Tibial artery (tissue), 4 donors: ENCODE measurements around the gene SP110.

ENCODE experiments used
- DNase-seq, 2 donors: peaks; one replicate each; pipeline ENCODE4 v3.0.0-alpha.2; 2019
- H3K27ac ChIP-seq, 2 donors: fragments of 200-600 bp; sonication (generic) in 1 of 2; 1 replicate in 1 of 2; 2 replicates in 1 of 2; pipeline ENCODE4 v1.5.1; 2018 to 2019; ENCODE audit warnings: mild to moderate bottlenecking in 1 of 2
- H3K27me3 ChIP-seq, 2 donors: fragments of 200-600 bp; sonication (generic) in 1 of 2; one replicate each; pipeline versions ENCODE4 v1.5.1 to v1.6.0; 2016 to 2019
- H3K36me3 ChIP-seq, 3 donors: fragments of 200-600 bp; sonication (generic) in 2 of 3; one replicate each; pipeline ENCODE4 v1.5.1; 2016 to 2019; ENCODE audit warnings: mild to moderate bottlenecking in 2 of 3
- H3K4me1 ChIP-seq, 4 donors: fragments of 200-600 bp; sonication (generic) in 2 of 4; 1 replicate in 3 of 4; 2 replicates in 1 of 4; pipeline ENCODE4 v1.5.1; 2016 to 2019
- H3K4me3 ChIP-seq, 2 donors: fragments of 200-600 bp; sonication (generic) in 1 of 2; 1 replicate in 1 of 2; 2 replicates in 1 of 2; pipeline ENCODE4 v1.5.1; 2018 to 2019; ENCODE audit warnings: mild to moderate bottlenecking in 2 of 2
- H3K9me3 ChIP-seq, 3 donors: fragments of 200-600 bp; sonication (generic) in 1 of 3; one replicate each; pipeline ENCODE4 v1.5.1; 2016 to 2019
- intact Hi-C: fragments of 100-400 bp; cut with DNase I; formaldehyde crosslinking; loops from one replicate; pipeline ENCODE4 v1.15.0; 2023; ENCODE audit warnings: low total_unique reads
- TF ChIP-seq, protein P1 (sequence below), 2 experiments: fragments of 200-600 bp in 1 of 2; fragments of 450-650 bp in 1 of 2; IDR thresholded peaks; one replicate each; pipeline ENCODE4 v1.5.1; 2017 to 2019; ENCODE audit warnings: antibody characterized with exemption in 2 of 2, mild to moderate bottlenecking in 1 of 2, moderate library complexity in 1 of 2

Gene SP110

GRCh38 chr2:230262246-230262645 is 42.5 kb upstream of the SP110 start:
- Histone ChIP-seq H3K27ac (no peak overlapping the region), H3K4me1 (no peaks in the 10 kb centered on the region), H3K9me3 (no peaks in the 10 kb centered on the region), H3K36me3 (no peaks in the 10 kb centered on the region), H3K4me3 (no peak overlapping the region), H3K27me3 (no peaks in the 10 kb centered on the region)
- TF ChIP-seq, protein P1, sequence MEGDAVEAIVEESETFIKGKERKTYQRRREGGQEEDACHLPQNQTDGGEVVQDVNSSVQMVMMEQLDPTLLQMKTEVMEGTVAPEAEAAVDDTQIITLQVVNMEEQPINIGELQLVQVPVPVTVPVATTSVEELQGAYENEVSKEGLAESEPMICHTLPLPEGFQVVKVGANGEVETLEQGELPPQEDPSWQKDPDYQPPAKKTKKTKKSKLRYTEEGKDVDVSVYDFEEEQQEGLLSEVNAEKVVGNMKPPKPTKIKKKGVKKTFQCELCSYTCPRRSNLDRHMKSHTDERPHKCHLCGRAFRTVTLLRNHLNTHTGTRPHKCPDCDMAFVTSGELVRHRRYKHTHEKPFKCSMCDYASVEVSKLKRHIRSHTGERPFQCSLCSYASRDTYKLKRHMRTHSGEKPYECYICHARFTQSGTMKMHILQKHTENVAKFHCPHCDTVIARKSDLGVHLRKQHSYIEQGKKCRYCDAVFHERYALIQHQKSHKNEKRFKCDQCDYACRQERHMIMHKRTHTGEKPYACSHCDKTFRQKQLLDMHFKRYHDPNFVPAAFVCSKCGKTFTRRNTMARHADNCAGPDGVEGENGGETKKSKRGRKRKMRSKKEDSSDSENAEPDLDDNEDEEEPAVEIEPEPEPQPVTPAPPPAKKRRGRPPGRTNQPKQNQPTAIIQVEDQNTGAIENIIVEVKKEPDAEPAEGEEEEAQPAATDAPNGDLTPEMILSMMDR (IDR thresholded peaks at IDR 0.05), result no peak
- no peak for DNase-seq
- intact Hi-C loops, result no loop called here

- intact Hi-C loops, result no loop called here
- H3K27ac ChIP-seq, result no peak overlapping the region
- TF ChIP-seq, protein P1 (IDR thresholded peaks at IDR 0.05), result no peak
Measured at GRCh38 chr2:230258483-230258882, 38.7 kb upstream of the SP110 start.

GRCh38 chr2:230256733-230257332 is 37.0 kb upstream of the SP110 start:
- Histone ChIP-seq H3K27ac (no peak overlapping the region), H3K9me3 (no peaks in the 10 kb centered on the region), H3K27me3 (no peaks in the 10 kb centered on the region), H3K4me1 (no peaks in the 10 kb centered on the region), H3K36me3 (no peaks in the 10 kb centered on the region), H3K4me3 (no peak overlapping the region)
- TF ChIP-seq, protein P1 (IDR thresholded peaks at IDR 0.05), result no peak
- no peak for DNase-seq
- intact Hi-C loops, result no loop called here

More at GRCh38 chr2:230258483-230258882, 38.7 kb upstream of the SP110 start:
- no peaks in the 10 kb centered on the region for H3K36me3 ChIP-seq
- no peak overlapping the region for H3K4me3 ChIP-seq
- DNase-seq, result no peak
- H3K4me1 ChIP-seq, result no peaks in the 10 kb centered on the region
- H3K9me3 ChIP-seq, result no peaks in the 10 kb centered on the region
- H3K27me3 ChIP-seq, result no peaks in the 10 kb centered on the region

DNA sequence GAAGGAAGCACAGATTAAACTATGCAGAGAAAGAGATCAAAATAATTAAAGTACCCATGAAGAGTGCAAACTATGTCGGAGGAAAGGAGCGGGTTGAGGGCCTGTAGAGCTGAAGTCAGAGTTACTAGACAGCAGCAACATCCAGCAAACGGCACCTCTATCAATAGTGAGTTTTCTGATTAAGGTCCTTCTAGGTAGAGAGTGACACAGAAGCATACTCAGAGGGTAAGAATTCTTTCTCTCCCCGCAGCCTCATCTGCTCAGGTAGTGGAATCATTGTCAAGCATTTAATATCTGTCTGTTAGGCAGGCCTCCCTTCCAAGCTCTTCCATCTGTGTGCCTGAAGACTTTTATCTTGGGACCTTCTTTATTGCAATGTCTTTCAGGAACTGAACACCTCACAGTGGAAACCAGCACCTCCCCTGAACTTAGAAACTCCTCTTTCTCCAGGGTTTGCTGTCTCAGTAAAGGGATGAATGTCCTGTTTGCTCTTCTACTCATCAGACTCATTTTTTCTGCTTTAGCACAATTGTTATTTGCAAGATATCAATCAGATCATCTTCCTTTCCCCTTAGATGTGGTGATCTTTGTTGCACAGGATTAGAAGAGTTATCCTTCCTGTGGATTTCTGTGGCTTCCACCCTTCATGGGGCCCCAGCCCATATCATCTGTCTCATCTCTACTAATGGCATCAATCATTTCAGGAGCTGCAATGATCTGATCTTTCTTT is 34.5 kb upstream of the SP110 start:
- Histone ChIP-seq H3K27me3 (no peaks in the 10 kb centered on the region), H3K27ac (no peak overlapping the region), H3K9me3 (no peaks in the 10 kb centered on the region), H3K36me3 (no peaks in the 10 kb centered on the region), H3K4me3 (no peak overlapping the region), H3K4me1 (no peaks in the 10 kb centered on the region)
- no peak for DNase-seq
- TF ChIP-seq, protein P1 (IDR thresholded peaks at IDR 0.05), result no peak
- intact Hi-C loops, result no loop called here

- no peaks in the 10 kb centered on the region for H3K27me3 ChIP-seq
- no peak for DNase-seq
- H3K36me3 ChIP-seq, result no peaks in the 10 kb centered on the region
- no peak overlapping the region for H3K4me3 ChIP-seq
- H3K27ac ChIP-seq, result no peak overlapping the region
- intact Hi-C loops, result no loop called here
- no peaks in the 10 kb centered on the region for H3K4me1 ChIP-seq
- no peaks in the 10 kb centered on the region for H3K9me3 ChIP-seq
- TF ChIP-seq, protein P1 (IDR thresholded peaks at IDR 0.05), result no peak
Measured at GRCh38 chr2:230250231-230250630, 30.4 kb upstream of the SP110 start.
